HL-60 (cell line): ENCODE measurements around the gene ASCC2.

Experiments
- DNase-seq, 2 experiments: peaks; one replicate each; pipeline ENCODE4 v3.0.0-alpha.2; 2010 to 2020; ENCODE audit warnings: low read depth in 1 of 2, low spot score in 1 of 2
- H3K27ac ChIP-seq: fragments of 250-450 bp; sonication (Bioruptor Pico); replicated peaks from 2 replicates; pipeline ENCODE4 v1.5.1; 2020; ENCODE audit warnings: mild to moderate bottlenecking, moderate library complexity
- H3K27me3 ChIP-seq: fragments of 250-450 bp; sonication (Bioruptor Pico); 2 replicates; pipeline ENCODE4 v1.5.1; 2021; ENCODE audit warnings: mild to moderate bottlenecking, moderate library complexity; ENCODE audit not compliant: insufficient read depth, poor library complexity, severe bottlenecking
- H3K4me3 ChIP-seq: replicated peaks from 2 replicates; pipeline ENCODE4 v1.5.1; 2011; ENCODE audit warnings: mild to moderate bottlenecking, control low read depth, low read length; ENCODE audit not compliant: insufficient read depth
- GABPA ChIP-seq: IDR thresholded peaks from 2 replicates; pipeline ENCODE4 v1.6.1; 2012; ENCODE audit warnings: low read depth
- POLR2AphosphoS5 ChIP-seq: IDR thresholded peaks from 2 replicates; pipeline ENCODE4 v1.6.1; 2012; ENCODE audit warnings: low read depth
- SPI1 ChIP-seq: IDR thresholded peaks from 2 replicates; pipeline ENCODE4 v1.6.1; 2012; ENCODE audit warnings: low read depth, mild to moderate bottlenecking, borderline replicate concordance
- TF ChIP-seq, protein P1 (sequence below): IDR thresholded peaks from one replicate; pipeline ENCODE4 v1.5.1; 2011; ENCODE audit warnings: low read length, control low read depth, inconsistent platforms; ENCODE audit not compliant: insufficient read depth
- TF ChIP-seq, protein P2 (sequence below): IDR thresholded peaks from 2 replicates; pipeline ENCODE4 v1.6.1; 2012; ENCODE audit warnings: low read depth; ENCODE audit not compliant: insufficient replicate concordance

The ASCC2 gene

DNA sequence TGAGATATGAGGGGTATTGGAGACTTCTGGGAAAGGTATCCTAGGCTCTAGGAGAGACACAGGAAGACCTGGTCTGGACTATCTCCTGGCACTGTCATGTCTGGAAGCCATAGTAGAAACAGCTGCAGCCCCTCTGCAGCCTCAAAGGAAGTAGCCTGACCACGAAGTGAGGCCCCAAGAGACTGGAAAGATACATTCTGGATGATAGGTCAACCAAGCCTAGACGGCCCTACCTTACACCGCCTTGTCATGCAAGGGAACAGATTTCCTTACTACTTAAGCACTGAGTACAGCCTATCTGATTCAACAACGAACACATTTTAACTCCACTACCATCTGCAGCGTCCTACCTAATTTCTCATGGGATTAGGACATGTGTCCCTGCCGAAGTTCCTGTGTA, 39.8 kb downstream of the ASCC2 start:
- Histone ChIP-seq H3K27me3 (no peaks in the 10 kb centered on the region), H3K27ac (peak overlapping the region; percentile 48), H3K4me3 (no peak overlapping the region)
- DNase-seq: peak; percentile 28 to 46
- TF ChIP-seq POLR2AphosphoS5: peak; percentile 63; the same call in 1 of the 2 replicates
- no peak for TF ChIP-seq SPI1

DNA sequence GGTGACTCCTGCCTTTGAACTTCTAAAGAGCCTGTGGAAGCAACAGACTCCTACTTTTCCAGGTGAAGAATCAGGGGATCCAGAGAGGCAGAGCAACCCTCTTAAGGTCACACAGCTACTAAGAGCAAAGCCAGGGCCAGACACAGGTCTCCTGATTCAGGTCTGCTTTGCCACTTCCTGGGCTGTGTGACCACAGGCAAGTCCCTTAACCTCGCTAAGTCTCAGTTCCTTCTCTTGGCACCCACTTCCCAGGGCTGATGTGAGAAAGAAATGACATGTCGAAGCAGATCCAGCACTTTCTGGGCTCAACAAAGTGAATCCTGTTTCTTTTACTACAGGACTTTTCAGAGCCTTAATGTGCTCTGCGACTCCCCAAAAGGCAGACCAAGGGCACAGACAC, 40.7 kb downstream of the ASCC2 start:
- DNase-seq: peak; percentile 35 to 36

DNA sequence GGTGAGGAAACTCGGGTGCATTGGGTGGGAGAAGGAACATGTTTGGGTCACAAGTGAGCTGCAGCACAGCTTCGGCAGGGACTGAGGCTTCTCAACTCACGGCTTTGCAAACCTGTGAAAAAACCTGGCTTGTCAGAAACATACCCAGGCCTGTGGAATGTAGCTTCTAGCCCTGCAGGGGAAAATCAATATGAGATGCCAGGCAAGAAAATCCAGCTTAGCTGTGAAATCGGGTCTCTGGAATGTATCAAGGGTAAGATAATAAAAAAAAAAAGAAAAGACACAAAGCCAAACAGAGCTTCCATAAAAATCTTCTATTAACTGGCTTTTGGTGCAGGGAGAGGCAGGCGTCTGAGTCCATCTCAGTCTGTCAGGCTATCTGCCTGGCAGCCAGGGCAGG, 42.4 kb downstream of the ASCC2 start:
- no peak for DNase-seq
- Histone ChIP-seq H3K27ac (no peak overlapping the region), H3K4me3 (no peak overlapping the region), H3K27me3 (no peaks in the 10 kb centered on the region)
- TF ChIP-seq GABPA (no peak), SPI1 (no peak), POLR2AphosphoS5 (no peak)
- TF ChIP-seq, protein P1, sequence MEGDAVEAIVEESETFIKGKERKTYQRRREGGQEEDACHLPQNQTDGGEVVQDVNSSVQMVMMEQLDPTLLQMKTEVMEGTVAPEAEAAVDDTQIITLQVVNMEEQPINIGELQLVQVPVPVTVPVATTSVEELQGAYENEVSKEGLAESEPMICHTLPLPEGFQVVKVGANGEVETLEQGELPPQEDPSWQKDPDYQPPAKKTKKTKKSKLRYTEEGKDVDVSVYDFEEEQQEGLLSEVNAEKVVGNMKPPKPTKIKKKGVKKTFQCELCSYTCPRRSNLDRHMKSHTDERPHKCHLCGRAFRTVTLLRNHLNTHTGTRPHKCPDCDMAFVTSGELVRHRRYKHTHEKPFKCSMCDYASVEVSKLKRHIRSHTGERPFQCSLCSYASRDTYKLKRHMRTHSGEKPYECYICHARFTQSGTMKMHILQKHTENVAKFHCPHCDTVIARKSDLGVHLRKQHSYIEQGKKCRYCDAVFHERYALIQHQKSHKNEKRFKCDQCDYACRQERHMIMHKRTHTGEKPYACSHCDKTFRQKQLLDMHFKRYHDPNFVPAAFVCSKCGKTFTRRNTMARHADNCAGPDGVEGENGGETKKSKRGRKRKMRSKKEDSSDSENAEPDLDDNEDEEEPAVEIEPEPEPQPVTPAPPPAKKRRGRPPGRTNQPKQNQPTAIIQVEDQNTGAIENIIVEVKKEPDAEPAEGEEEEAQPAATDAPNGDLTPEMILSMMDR: no peak
- TF ChIP-seq, protein P2, sequence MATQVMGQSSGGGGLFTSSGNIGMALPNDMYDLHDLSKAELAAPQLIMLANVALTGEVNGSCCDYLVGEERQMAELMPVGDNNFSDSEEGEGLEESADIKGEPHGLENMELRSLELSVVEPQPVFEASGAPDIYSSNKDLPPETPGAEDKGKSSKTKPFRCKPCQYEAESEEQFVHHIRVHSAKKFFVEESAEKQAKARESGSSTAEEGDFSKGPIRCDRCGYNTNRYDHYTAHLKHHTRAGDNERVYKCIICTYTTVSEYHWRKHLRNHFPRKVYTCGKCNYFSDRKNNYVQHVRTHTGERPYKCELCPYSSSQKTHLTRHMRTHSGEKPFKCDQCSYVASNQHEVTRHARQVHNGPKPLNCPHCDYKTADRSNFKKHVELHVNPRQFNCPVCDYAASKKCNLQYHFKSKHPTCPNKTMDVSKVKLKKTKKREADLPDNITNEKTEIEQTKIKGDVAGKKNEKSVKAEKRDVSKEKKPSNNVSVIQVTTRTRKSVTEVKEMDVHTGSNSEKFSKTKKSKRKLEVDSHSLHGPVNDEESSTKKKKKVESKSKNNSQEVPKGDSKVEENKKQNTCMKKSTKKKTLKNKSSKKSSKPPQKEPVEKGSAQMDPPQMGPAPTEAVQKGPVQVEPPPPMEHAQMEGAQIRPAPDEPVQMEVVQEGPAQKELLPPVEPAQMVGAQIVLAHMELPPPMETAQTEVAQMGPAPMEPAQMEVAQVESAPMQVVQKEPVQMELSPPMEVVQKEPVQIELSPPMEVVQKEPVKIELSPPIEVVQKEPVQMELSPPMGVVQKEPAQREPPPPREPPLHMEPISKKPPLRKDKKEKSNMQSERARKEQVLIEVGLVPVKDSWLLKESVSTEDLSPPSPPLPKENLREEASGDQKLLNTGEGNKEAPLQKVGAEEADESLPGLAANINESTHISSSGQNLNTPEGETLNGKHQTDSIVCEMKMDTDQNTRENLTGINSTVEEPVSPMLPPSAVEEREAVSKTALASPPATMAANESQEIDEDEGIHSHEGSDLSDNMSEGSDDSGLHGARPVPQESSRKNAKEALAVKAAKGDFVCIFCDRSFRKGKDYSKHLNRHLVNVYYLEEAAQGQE: no peak

More for the DNA sequence above, 40.7 kb downstream of the ASCC2 start:
- H3K27me3 ChIP-seq: no peaks in the 10 kb centered on the region
- H3K4me3 ChIP-seq: no peak overlapping the region
- no peak overlapping the region for H3K27ac ChIP-seq
- TF ChIP-seq SPI1: peak; percentile 19; the same call in 1 of the 2 replicates
- TF ChIP-seq POLR2AphosphoS5: no peak

DNA sequence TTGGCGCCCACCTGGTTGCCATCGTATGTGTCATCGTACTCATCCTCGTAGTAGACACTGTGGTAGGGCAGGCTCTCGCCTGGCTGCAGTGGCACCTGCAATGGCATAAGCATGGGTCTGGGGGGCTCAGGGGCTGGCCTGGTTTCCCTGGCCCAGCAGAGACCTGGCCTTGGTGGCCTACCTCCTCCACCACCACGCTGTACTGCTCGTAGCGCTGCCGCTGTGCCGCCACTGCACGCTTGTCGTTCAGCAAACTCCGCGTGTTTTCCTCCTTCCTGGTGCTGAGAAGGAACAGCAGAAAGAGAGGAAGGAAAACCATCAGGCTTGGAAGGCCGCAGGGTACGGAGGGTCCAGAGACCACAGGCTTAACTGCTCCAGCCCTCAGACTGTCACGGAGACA, 44.7 kb downstream of the ASCC2 start:
- H3K27me3 ChIP-seq: no peaks in the 10 kb centered on the region
- H3K27ac ChIP-seq: no peak overlapping the region
- TF ChIP-seq, protein P2: no peak
- no peak for TF ChIP-seq SPI1
- TF ChIP-seq, protein P1: no peak
- no peak for TF ChIP-seq POLR2AphosphoS5
- TF ChIP-seq GABPA: no peak
- no peak for DNase-seq
- H3K4me3 ChIP-seq: no peak overlapping the region

DNA sequence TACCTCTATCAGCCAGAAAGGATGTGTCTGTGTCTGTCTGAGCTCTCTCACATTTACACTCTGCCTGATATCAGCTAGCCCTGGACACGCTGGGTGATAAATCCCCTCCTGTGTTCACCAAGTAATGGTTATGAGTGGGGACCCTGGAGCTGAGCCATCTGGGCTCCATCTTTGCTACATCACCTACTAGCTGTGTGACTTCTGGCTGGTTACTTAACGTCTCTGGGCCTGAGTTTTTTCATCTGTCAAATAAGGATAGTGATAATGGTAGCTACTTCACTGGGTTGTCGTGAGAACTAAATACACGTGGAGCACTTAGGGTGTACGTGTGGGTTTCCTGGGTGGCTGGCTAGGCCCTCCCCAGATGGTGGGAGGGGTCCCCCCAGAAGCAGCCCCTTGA, 48.0 kb downstream of the ASCC2 start:
- DNase-seq: no peak
- no peak for TF ChIP-seq SPI1
- no peak for TF ChIP-seq POLR2AphosphoS5
- no peak for TF ChIP-seq GABPA
- TF ChIP-seq, protein P2: no peak
- TF ChIP-seq, protein P1: no peak
- Histone ChIP-seq H3K4me3 (no peak overlapping the region), H3K27ac (no peak overlapping the region), H3K27me3 (no peaks in the 10 kb centered on the region)
